Activated T-cell treated with anti-CD3 and anti-CD28 coated beads, Interleukin-2, amount 50 U/mL, for 4 hours (primary cell): ENCODE results near the gene HLTF. TPM values are rescaled to one million over a fixed set of nuclear protein-coding genes. Genes with fewer than 3 reads are reported as not detected.
"Not testable (repeated sequence)": the region's sequence is repeated elsewhere in the genome, so short reads cannot be mapped to it uniquely, and the experiment has no call there.

Experiments used
- ATAC-seq, 2 donors: fragments of 200-7000 bp; cut with Tn5 transposase; one replicate each; pipeline ENCODE4 v1.10.0; 2021
- DNase-seq: peaks from one replicate; pipeline ENCODE4 v3.0.0-alpha.2; 2020
- H3K27me3 Mint-ChIP-seq: one replicate; pipeline ENCODE4 v1.8.0; 2021; ENCODE audit warnings: low read depth, mixed read lengths
- H3K36me3 Mint-ChIP-seq: one replicate; pipeline ENCODE4 v1.8.0; 2022; ENCODE audit warnings: mixed read lengths; ENCODE audit not compliant: insufficient read depth
- H3K4me1 Mint-ChIP-seq: one replicate; pipeline ENCODE4 v1.8.0; 2021; ENCODE audit warnings: low read depth, mixed read lengths
- H3K4me3 Mint-ChIP-seq: one replicate; pipeline ENCODE4 v1.8.0; 2021; ENCODE audit warnings: mild to moderate bottlenecking, moderate library complexity, mixed read lengths
- H3K9me3 Mint-ChIP-seq: one replicate; pipeline ENCODE4 v1.8.0; 2021; ENCODE audit warnings: mixed read lengths
- total RNA-seq, 3 donors: library from RNA; stranded (reverse); gene quantifications; one replicate each; pipeline ENCODE4 v1.2.1, GENCODE V29; 2021

HLTF gene
- total RNA-seq, 3 donors from 2014 or later, result 13.2 to 14.2 (median 13.6) TPM

GRCh38 chr3:148999806-149000205 lies 86.5 kb downstream of the HLTF start:
- DNase-seq (no peak), ATAC-seq (no peak)
- Mint-ChIP-seq H3K4me1 (peaks cover 30% of the 10 kb centered on the region), H3K27me3 (no peaks in the 10 kb centered on the region), H3K4me3 (no peak overlapping the region), H3K9me3 (no peaks in the 10 kb centered on the region), H3K36me3 (peaks cover 32% of the 10 kb centered on the region)

- H3K36me3 Mint-ChIP-seq, result peaks cover 30% of the 10 kb centered on the region
These were observed 87.5 kb downstream of the HLTF start for GRCh38 chr3:148998715-148999423.

GRCh38 chr3:148998297-148998696 lies 88.0 kb downstream of the HLTF start:
- Mint-ChIP-seq H3K36me3 (peaks cover 30% of the 10 kb centered on the region), H3K4me3 (no peak overlapping the region), H3K4me1 (peaks cover 28% of the 10 kb centered on the region), H3K27me3 (no peaks in the 10 kb centered on the region), H3K9me3 (no peaks in the 10 kb centered on the region)
- DNase-seq (no peak), ATAC-seq (no peak)

More at GRCh38 chr3:148998715-148999423, 87.5 kb downstream of the HLTF start:
- DNase-seq (no peak), ATAC-seq (peak in 1 of 2 donors; percentile 32)
- Mint-ChIP-seq H3K27me3 (no peaks in the 10 kb centered on the region), H3K4me3 (no peak overlapping the region), H3K4me1 (peaks cover 27% of the 10 kb centered on the region), H3K9me3 (no peaks in the 10 kb centered on the region)

GRCh38 chr3:148997623-148998022 lies 88.7 kb downstream of the HLTF start:
- no peak overlapping the region for H3K4me3 Mint-ChIP-seq
- no peak for ATAC-seq
- no peaks in the 10 kb centered on the region for H3K27me3 Mint-ChIP-seq
- peaks cover 30% of the 10 kb centered on the region for H3K36me3 Mint-ChIP-seq
- DNase-seq, result no peak
- peaks cover 35% of the 10 kb centered on the region for H3K4me1 Mint-ChIP-seq
- H3K9me3 Mint-ChIP-seq, result no peaks in the 10 kb centered on the region

- ATAC-seq (no peak), DNase-seq (no peak)
- Mint-ChIP-seq H3K36me3 (peaks cover 14% of the 10 kb centered on the region), H3K4me3 (peak overlapping the region; percentile 78), H3K9me3 (no peaks in the 10 kb centered on the region), H3K4me1 (peaks cover 28% of the 10 kb centered on the region), H3K27me3 (no peaks in the 10 kb centered on the region)
These were observed 93.6 kb downstream of the HLTF start for GRCh38 chr3:148992635-148993255.

- Mint-ChIP-seq H3K9me3 (no peaks in the 10 kb centered on the region), H3K27me3 (no peaks in the 10 kb centered on the region), H3K36me3 (peaks cover 14% of the 10 kb centered on the region), H3K4me3 (peak overlapping the region; percentile 78), H3K4me1 (peaks cover 26% of the 10 kb centered on the region)
- ATAC-seq (peak; percentile 23 to 32), DNase-seq (no peak)
These were observed 94.2 kb downstream of the HLTF start for GRCh38 chr3:148992027-148992634.

- Mint-ChIP-seq H3K4me3 (peak within 1 kb of the TSS; percentile 81), H3K4me1 (peaks cover 26% of the 10 kb centered on the region), H3K9me3 (no peaks in the 10 kb centered on the region), H3K36me3 (peaks cover 11% of the 10 kb centered on the region), H3K27me3 (no peaks in the 10 kb centered on the region)
- ATAC-seq (peak; percentile 88 to 91), DNase-seq (peak; percentile 78)
These were observed 94.9 kb downstream of the HLTF start, which contains the start of gene GYG1 for GRCh38 chr3:148991219-148992026. GYG1 (plus strand) TSS chr3:148991540; CDS start chr3:148991641, 101 bp downstream.

GRCh38 chr3:148990236-148990635 lies 96.1 kb downstream of the HLTF start:
- H3K4me3 Mint-ChIP-seq, result peak overlapping the region; percentile 81
- no peaks in the 10 kb centered on the region for H3K27me3 Mint-ChIP-seq
- peaks cover 26% of the 10 kb centered on the region for H3K4me1 Mint-ChIP-seq
- H3K9me3 Mint-ChIP-seq, result no peaks in the 10 kb centered on the region
- no peaks in the 10 kb centered on the region for H3K36me3 Mint-ChIP-seq
- ATAC-seq (no peak), DNase-seq (no peak)

- not testable (repeated sequence) for H3K27me3 Mint-ChIP-seq, H3K36me3 Mint-ChIP-seq, H3K9me3 Mint-ChIP-seq, ATAC-seq, DNase-seq, H3K4me3 Mint-ChIP-seq
- H3K4me1 Mint-ChIP-seq, result peaks cover 14% of the 10 kb centered on the region
These were observed 98.8 kb downstream of the HLTF start for GRCh38 chr3:148987551-148987950.

- Mint-ChIP-seq H3K27me3 (peaks cover 12% of the 10 kb centered on the region), H3K4me1 (no peaks in the 10 kb centered on the region)
These were observed 105.1 kb downstream of the HLTF start for GRCh38 chr3:148981273-148981672.

More at GRCh38 chr3:148981273-148981672, 105.1 kb downstream of the HLTF start:
- H3K4me3 Mint-ChIP-seq, result no peak overlapping the region
- DNase-seq (no peak), ATAC-seq (no peak)
- no peaks in the 10 kb centered on the region for H3K36me3 Mint-ChIP-seq
- H3K9me3 Mint-ChIP-seq, result no peaks in the 10 kb centered on the region

Other genes starting within 250 kb of the HLTF start
- under 1 TPM in 1 of 3 donors, not detected in 2; 0.11 TPM for gene CPA3, start 221.2 kb downstream of the HLTF start, total RNA-seq
- 10 to 100 TPM; 22.5 to 26.1 (median 22.9) TPM for gene GYG1, start 95.0 kb downstream of the HLTF start, total RNA-seq
- 1 to 10 TPM; 8.3 to 9.4 (median 9.0) TPM for gene HPS3, start 43.1 kb upstream of the HLTF start, total RNA-seq
- gene CP, start 135.3 kb upstream of the HLTF start, total RNA-seq, result under 1 TPM; 0.37 to 0.91 (median 0.43) TPM
- not detected for gene TM4SF18, start 247.1 kb upstream of the HLTF start, total RNA-seq